OCI-LY7 (cell line): Measurements from ENCODE around the gene SLC4A3.

Source experiments
- CTCF ChIP-seq: fragments of 200-600 bp; sonication (generic); conservative IDR thresholded peaks from 2 replicates; pipeline ENCODE4 v1.5.1; 2014; ENCODE audit warnings: mild to moderate bottlenecking, antibody characterized with exemption, low read length, moderate library complexity, mixed read lengths
- EZH2phosphoT487 ChIP-seq: fragments of 200-600 bp; sonication (generic); IDR thresholded peaks from 2 replicates; pipeline ENCODE4 v1.6.1; 2018; ENCODE audit warnings: low read depth, borderline replicate concordance, mild to moderate bottlenecking, mixed run types, antibody characterized with exemption, low read length, moderate library complexity, mixed read lengths

DNA sequence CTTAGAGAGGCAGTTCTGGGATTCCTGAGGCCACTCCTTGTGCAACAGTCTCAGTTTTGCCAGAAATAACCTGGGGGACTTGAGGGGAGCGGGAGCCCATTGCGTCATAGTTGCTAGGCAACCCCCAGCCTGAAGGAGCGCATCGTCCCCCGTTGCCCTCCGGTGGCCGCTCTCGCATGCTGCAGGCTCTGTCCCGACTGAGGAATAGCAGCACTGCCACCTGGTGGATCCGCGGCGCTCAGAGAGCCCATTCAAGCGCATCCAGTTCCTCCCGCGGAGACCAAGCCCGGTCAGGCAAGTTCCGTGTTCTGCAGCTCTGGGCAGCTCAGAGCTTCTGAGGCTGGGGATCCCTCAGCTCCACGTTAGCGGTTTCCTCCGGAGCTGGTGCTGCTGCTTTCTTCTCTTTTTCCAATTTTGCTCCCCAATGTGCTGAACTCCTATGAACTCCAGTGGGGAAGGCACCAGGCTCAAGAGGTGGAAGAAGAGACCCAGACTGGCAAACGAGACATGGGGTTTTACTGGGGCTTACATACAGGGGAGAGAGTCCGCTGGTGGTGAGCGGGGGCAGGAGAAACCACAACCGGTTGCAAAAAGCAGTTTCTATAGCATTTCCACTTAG, 15.1 kb downstream of the SLC4A3 start:
- TF ChIP-seq CTCF (peak; percentile 97), EZH2phosphoT487 (no peak)
